Liver (tissue), 3 donors: ENCODE data around the gene ADNP.

Experiments used
- JUND ChIP-seq, 2 donors: IDR thresholded peaks; 2 replicates each; pipeline ENCODE4 v1.6.1; 2016; ENCODE audit warnings: antibody characterized with exemption in 2 of 2
- MAX ChIP-seq: IDR thresholded peaks from 2 replicates; pipeline ENCODE4 v1.6.1; 2016; ENCODE audit warnings: antibody characterized with exemption
- TF ChIP-seq, protein P1 (sequence below): IDR thresholded peaks from 2 replicates; pipeline ENCODE4 v1.6.1; 2016; ENCODE audit warnings: antibody characterized with exemption, mild to moderate bottlenecking
- TF ChIP-seq, protein P2 (sequence below): fragments of 150-350 bp; IDR thresholded peaks from 2 replicates; pipeline ENCODE4 v1.5.1; 2017; ENCODE audit warnings: improper control_type of control experiment, low read depth, low read length; ENCODE audit not compliant: missing input control
- donor health status: healthy.
- donor health status: healthy.

DNA sequence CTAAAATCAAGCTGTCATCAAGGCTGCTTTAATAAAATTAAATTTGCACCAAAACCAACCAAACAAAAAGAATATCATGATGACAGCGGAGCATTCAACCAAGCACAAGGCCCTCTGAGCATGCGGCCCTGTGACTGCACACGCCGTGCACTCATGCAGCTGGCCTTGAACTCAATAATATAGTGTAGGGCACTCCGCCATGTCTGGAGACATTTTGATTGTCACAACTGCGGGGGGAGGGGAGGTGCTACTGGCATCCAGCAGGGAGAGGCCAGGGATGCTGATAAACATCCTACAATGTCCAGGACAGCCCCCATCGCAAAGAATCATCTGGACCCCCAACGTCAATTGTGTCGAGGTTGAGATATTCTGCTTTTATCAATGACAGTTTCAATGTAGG, 37.1 kb upstream of the ADNP start:
- no peak for TF ChIP-seq MAX
- TF ChIP-seq, protein P1, sequence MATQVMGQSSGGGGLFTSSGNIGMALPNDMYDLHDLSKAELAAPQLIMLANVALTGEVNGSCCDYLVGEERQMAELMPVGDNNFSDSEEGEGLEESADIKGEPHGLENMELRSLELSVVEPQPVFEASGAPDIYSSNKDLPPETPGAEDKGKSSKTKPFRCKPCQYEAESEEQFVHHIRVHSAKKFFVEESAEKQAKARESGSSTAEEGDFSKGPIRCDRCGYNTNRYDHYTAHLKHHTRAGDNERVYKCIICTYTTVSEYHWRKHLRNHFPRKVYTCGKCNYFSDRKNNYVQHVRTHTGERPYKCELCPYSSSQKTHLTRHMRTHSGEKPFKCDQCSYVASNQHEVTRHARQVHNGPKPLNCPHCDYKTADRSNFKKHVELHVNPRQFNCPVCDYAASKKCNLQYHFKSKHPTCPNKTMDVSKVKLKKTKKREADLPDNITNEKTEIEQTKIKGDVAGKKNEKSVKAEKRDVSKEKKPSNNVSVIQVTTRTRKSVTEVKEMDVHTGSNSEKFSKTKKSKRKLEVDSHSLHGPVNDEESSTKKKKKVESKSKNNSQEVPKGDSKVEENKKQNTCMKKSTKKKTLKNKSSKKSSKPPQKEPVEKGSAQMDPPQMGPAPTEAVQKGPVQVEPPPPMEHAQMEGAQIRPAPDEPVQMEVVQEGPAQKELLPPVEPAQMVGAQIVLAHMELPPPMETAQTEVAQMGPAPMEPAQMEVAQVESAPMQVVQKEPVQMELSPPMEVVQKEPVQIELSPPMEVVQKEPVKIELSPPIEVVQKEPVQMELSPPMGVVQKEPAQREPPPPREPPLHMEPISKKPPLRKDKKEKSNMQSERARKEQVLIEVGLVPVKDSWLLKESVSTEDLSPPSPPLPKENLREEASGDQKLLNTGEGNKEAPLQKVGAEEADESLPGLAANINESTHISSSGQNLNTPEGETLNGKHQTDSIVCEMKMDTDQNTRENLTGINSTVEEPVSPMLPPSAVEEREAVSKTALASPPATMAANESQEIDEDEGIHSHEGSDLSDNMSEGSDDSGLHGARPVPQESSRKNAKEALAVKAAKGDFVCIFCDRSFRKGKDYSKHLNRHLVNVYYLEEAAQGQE, result no peak
- TF ChIP-seq, protein P2, sequence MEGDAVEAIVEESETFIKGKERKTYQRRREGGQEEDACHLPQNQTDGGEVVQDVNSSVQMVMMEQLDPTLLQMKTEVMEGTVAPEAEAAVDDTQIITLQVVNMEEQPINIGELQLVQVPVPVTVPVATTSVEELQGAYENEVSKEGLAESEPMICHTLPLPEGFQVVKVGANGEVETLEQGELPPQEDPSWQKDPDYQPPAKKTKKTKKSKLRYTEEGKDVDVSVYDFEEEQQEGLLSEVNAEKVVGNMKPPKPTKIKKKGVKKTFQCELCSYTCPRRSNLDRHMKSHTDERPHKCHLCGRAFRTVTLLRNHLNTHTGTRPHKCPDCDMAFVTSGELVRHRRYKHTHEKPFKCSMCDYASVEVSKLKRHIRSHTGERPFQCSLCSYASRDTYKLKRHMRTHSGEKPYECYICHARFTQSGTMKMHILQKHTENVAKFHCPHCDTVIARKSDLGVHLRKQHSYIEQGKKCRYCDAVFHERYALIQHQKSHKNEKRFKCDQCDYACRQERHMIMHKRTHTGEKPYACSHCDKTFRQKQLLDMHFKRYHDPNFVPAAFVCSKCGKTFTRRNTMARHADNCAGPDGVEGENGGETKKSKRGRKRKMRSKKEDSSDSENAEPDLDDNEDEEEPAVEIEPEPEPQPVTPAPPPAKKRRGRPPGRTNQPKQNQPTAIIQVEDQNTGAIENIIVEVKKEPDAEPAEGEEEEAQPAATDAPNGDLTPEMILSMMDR, result no peak
- no peak for TF ChIP-seq JUND (IDR thresholded peaks at IDR 0.05)
